ENCODE results near the gene CD101.

CD101 gene

DNA sequence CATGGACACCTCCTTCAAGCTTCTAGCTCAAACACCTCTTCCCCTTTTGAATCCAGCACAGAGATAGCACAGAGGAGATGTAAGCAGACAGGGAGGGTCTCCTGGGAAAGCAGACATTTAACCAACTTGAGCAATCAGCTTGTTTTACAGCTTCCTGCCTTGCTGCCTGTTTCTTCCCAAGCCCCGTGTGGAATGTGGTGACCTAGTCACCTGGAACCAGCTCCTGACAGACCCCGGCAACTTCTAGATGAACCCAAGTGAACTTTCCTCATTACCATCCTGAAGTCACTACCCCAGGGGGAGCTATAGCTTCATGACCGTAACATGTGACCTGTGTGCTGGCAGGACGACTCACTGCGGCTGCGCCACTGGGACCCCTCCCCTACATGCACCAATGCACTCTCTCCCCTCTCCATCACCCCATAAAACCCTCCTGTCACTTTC is 34.5 kb downstream of the CD101 start:
- Histone ChIP-seq H2AFZ (no peak overlapping the region), H3K79me2 (no peaks in the 10 kb centered on the region), H3K4me1 (no peaks in the 10 kb centered on the region), H3K9ac (no peak overlapping the region), H3K27me3 (ENCODE audit: control insufficient read depth, insufficient read depth, low read length) (no peaks in the 10 kb centered on the region), H3K36me3 (ENCODE audit: control insufficient read depth, insufficient read depth, low read length) (no peaks in the 10 kb centered on the region), H3K9me3 (ENCODE audit: control insufficient read depth, low read length) (no peaks in the 10 kb centered on the region), H3K4me3 (ENCODE audit: low read depth, low read length) (no peak overlapping the region), H3K27ac (no peak overlapping the region), H3K4me2 (ENCODE audit: low read length) (no peak overlapping the region)
- TF ChIP-seq, protein P1, sequence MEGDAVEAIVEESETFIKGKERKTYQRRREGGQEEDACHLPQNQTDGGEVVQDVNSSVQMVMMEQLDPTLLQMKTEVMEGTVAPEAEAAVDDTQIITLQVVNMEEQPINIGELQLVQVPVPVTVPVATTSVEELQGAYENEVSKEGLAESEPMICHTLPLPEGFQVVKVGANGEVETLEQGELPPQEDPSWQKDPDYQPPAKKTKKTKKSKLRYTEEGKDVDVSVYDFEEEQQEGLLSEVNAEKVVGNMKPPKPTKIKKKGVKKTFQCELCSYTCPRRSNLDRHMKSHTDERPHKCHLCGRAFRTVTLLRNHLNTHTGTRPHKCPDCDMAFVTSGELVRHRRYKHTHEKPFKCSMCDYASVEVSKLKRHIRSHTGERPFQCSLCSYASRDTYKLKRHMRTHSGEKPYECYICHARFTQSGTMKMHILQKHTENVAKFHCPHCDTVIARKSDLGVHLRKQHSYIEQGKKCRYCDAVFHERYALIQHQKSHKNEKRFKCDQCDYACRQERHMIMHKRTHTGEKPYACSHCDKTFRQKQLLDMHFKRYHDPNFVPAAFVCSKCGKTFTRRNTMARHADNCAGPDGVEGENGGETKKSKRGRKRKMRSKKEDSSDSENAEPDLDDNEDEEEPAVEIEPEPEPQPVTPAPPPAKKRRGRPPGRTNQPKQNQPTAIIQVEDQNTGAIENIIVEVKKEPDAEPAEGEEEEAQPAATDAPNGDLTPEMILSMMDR (IDR thresholded peaks at IDR 0.05) = no peak

DNA sequence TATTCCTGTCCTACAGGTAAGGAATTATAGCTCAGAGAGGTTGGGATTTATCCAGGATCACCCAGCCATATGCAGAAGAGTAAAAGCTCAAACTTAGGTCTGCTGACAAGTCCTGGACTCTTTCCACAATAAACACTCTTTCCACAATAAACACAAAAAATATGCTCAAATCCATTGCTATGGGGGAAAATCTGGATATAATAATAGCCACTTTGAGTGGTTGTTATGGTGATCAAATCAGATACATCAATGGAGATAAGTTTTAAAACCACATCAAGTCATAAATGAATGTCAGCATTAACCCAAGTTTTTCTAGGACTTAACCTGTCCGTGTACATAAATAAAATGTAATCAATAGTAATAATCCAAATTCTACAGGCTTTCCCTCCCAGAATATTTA is 36.2 kb downstream of the CD101 start:
- Histone ChIP-seq H3K36me3 (ENCODE audit: control insufficient read depth, insufficient read depth, low read length) (no peaks in the 10 kb centered on the region), H3K9me3 (ENCODE audit: control insufficient read depth, low read length) (no peaks in the 10 kb centered on the region), H3K4me3 (ENCODE audit: low read depth, low read length) (no peak overlapping the region), H3K27ac (no peak overlapping the region), H3K4me1 (no peaks in the 10 kb centered on the region), H3K79me2 (no peaks in the 10 kb centered on the region), H2AFZ (no peak overlapping the region), H3K4me2 (ENCODE audit: low read length) (no peak overlapping the region), H3K27me3 (ENCODE audit: control insufficient read depth, insufficient read depth, low read length) (no peaks in the 10 kb centered on the region), H3K9ac (no peak overlapping the region)
- TF ChIP-seq, protein P1 (IDR thresholded peaks at IDR 0.05) = no peak

GRCh38 chr1:117038236-117038635 is 36.7 kb downstream of the CD101 start:
- H3K9me3 ChIP-seq (ENCODE audit: control insufficient read depth, low read length) = no peaks in the 10 kb centered on the region
- no peaks in the 10 kb centered on the region for H3K4me1 ChIP-seq
- no peak overlapping the region for H3K27ac ChIP-seq
- H3K4me2 ChIP-seq (ENCODE audit: low read length) = no peak overlapping the region
- TF ChIP-seq, protein P1 (IDR thresholded peaks at IDR 0.05) = no peak
- H2AFZ ChIP-seq = no peak overlapping the region
- no peaks in the 10 kb centered on the region for H3K27me3 ChIP-seq (ENCODE audit: control insufficient read depth, insufficient read depth, low read length)
- no peak overlapping the region for H3K4me3 ChIP-seq (ENCODE audit: low read depth, low read length)
- H3K9ac ChIP-seq = no peak overlapping the region
- H3K79me2 ChIP-seq = no peaks in the 10 kb centered on the region
- no peaks in the 10 kb centered on the region for H3K36me3 ChIP-seq (ENCODE audit: control insufficient read depth, insufficient read depth, low read length)

GRCh38 chr1:117044217-117044616 is 42.7 kb downstream of the CD101 start:
- no peak overlapping the region for H3K4me3 ChIP-seq (ENCODE audit: low read depth, low read length)
- H3K27ac ChIP-seq = no peak overlapping the region
- no peaks in the 10 kb centered on the region for H3K79me2 ChIP-seq
- H3K9ac ChIP-seq = no peak overlapping the region
- H3K27me3 ChIP-seq (ENCODE audit: control insufficient read depth, insufficient read depth, low read length) = no peaks in the 10 kb centered on the region
- no peaks in the 10 kb centered on the region for H3K4me1 ChIP-seq
- H2AFZ ChIP-seq = no peak overlapping the region
- no peaks in the 10 kb centered on the region for H3K36me3 ChIP-seq (ENCODE audit: control insufficient read depth, insufficient read depth, low read length)
- no peak overlapping the region for H3K4me2 ChIP-seq (ENCODE audit: low read length)
- no peaks in the 10 kb centered on the region for H3K9me3 ChIP-seq (ENCODE audit: control insufficient read depth, low read length)
- TF ChIP-seq, protein P1 (IDR thresholded peaks at IDR 0.05) = no peak

GRCh38 chr1:117045644-117046043 is 44.1 kb downstream of the CD101 start:
- Histone ChIP-seq H3K4me2 (ENCODE audit: low read length) (no peak overlapping the region), H3K27ac (no peak overlapping the region), H3K4me3 (ENCODE audit: low read depth, low read length) (no peak overlapping the region), H3K27me3 (ENCODE audit: control insufficient read depth, insufficient read depth, low read length) (no peaks in the 10 kb centered on the region), H3K9ac (no peak overlapping the region), H2AFZ (no peak overlapping the region), H3K79me2 (no peaks in the 10 kb centered on the region), H3K4me1 (no peaks in the 10 kb centered on the region), H3K9me3 (ENCODE audit: control insufficient read depth, low read length) (no peaks in the 10 kb centered on the region), H3K36me3 (ENCODE audit: control insufficient read depth, insufficient read depth, low read length) (no peaks in the 10 kb centered on the region)
- TF ChIP-seq, protein P1 (IDR thresholded peaks at IDR 0.05) = no peak
